Hepatocyte (in vitro differentiated cells): ENCODE results near the gene ABCA1.

ENCODE experiments used
- CTCF ChIP-seq: fragments of 200-600 bp; sonication (generic); IDR thresholded peaks from 2 replicates; pipeline ENCODE4 v1.5.1; 2016; ENCODE audit warnings: antibody characterized with exemption, mild to moderate bottlenecking; ENCODE audit not compliant: poor library complexity
- EZH2 ChIP-seq: fragments of 200-600 bp; sonication (generic); IDR thresholded peaks from 2 replicates; pipeline ENCODE4 v1.6.1; 2016; ENCODE audit warnings: antibody characterized with exemption, mild to moderate bottlenecking, borderline replicate concordance

- TF ChIP-seq CTCF: no peak
- TF ChIP-seq EZH2: no peak
Measured at GRCh38 chr9:104882566-104882965, 45.4 kb downstream of the ABCA1 start.
